AG08395 (cell line): ENCODE measurements around the gene WWP2.
"Not testable (repeated sequence)": the region's sequence is repeated elsewhere in the genome, so short reads cannot be mapped to it uniquely, and the experiment has no call there.

Source experiments
- DNase-seq: peaks from one replicate; pipeline ENCODE4 v3.0.0; 2012; ENCODE audit warnings: mixed read lengths, low spot score

Gene WWP2

DNA sequence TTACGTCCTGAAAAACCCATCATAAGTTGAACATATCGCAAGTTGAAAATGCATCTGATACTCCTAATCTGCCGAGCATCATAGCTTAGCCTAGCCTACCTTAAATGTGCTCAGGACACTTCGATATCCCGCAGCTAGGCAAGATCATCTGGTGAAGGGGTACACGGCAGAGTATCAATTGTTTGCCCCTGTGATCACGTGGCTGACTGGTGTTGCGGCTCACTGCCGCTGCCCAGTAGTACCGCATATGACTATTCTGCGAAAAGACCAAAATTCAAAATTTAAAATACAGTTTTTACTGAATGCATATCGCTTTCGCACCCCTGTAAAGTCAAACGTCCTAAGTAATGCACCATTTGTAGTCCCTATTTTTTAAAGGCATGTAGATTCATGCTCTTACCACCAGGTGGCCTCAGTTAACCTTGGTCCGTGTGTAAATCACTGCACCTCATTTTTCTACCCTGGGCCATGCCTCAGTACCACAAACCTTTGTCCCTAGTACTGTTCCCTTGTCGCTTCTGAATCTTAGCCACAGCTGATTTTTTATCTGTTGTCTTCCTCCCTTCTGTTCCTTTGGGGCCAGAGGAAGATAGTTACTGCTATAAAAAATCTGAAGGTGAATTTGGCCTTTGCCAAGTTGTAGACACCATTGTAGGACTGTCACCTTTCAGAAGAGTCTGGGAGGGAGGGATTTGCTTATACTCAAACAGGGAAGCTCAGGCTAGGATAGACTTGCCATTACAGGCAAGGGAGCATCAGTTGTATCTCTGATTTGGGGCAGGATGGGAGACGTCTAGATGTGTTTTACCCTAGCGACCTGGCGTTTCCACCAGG lies 34.4 kb downstream of the WWP2 start:
- peak; percentile 73 for DNase-seq

- DNase-seq, result no peak
Observed at GRCh38 chr16:69798466-69798865, 36.3 kb downstream of the WWP2 start.

DNA sequence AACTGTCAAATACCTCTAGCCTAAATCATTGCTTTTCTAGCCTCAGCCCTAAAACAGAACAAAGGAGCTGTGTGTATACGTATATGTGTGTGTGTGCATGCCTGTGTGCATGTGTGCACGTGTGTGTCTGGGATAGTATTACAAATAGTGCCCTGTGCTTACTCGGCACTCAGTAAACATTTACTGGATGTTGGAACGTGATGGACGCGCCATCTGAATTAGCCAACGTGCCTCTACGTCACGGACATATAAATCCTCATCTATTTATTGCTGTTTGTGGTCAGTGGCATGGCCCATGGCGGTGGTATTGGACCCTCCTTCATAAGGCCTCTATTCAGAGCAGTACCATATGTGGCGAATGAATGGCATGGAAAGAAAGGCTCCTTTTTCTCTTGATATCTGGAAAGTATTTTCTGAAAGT lies 37.5 kb downstream of the WWP2 start:
- DNase-seq, result no peak

DNA sequence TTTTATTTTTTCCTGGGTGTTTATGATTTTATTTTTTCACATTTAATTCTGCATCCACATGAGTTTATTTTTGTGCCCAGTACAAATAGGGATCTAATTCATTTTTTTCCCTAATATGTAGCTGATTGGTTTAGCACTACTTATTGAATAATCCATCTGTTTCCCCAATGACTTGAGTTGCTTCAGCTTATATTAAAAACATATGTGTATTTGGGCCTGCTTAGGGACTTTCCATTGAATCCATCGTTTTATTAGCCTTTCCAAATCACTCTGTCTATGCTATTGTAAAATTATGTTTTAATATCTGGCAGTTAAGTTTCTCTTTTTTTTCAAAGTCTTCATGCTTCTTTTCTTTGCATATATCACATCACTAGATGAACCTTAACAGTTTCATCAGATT lies 42.2 kb downstream of the WWP2 start:
- DNase-seq, result no peak

DNA sequence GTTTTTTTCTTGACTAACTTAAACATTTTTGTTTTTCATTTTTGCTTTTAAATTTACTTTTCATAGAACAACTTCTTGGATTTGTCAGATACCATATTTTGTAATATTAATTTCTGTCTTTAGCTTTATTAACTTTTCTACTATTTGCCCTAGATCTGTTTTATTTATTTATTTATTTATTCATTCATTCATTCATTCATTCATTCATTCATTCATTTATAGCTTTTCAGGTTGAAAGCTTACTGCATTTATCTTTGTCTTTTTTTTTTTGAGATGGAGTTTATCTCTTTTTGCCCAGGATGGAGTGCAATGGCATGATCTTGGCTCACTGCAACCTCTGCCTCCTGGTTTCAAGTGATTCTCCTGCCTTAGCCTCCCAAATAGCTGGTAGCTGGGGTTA lies 44.6 kb downstream of the WWP2 start:
- not testable (repeated sequence) for DNase-seq

- no peak for DNase-seq
Observed at GRCh38 chr16:69812688-69813014, 50.5 kb downstream of the WWP2 start.

GRCh38 chr16:69814078-69814477 lies 51.9 kb downstream of the WWP2 start:
- DNase-seq, result no peak

GRCh38 chr16:69814561-69814960 lies 52.4 kb downstream of the WWP2 start:
- no peak for DNase-seq

GRCh38 chr16:69815216-69815883 lies 53.2 kb downstream of the WWP2 start:
- not testable (repeated sequence) for DNase-seq

- no peak for DNase-seq
Observed at GRCh38 chr16:69816996-69817395, 54.9 kb downstream of the WWP2 start.

GRCh38 chr16:69818891-69819545 lies 56.9 kb downstream of the WWP2 start:
- no peak for DNase-seq

DNA sequence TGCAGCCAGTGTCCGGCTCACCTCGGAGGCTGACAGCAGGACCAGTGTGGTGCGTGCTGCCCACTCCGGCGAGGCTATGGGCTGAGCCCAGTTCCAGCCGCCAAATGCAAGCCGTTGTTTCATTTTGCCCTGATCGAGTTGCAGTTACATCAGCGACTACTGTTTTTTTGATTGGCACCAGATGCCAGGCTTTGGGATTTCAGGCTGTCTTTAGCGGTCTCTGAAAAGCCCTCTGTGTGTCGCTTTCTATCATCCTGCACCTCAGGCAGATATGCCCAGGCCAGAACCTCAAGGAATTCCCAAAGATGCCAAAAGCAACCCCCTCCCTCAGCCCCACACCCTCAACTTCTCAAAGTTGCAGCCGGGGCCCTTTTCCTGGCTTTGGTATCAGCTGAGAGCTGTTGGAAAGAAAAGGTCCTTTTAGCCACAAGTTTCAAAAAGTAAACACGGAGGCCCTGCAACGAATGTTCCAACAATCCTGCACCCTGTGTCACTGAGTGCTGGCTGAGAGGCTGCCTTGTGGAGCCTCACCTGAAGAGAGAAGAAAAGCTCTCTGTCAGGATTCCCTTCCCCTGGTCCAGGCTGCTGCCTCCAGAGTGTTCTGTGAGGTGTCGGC lies 58.9 kb downstream of the WWP2 start:
- peak; percentile 82 for DNase-seq

DNA sequence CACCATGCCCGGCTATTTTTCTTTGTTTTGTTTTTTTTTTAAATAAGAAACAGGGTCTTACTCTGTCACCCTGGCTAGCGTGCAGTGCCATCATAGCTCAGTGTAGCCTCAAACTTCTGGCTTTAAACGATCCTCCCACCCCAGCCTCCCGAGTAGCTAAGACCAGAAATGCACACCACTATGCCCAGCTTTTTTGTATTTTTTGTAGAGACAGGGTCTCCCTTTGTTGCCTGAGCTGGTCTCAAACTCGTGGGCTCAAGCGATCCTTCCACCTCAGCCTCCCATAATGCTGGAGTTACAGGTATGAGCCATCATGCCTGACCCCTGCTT lies 59.7 kb downstream of the WWP2 start:
- DNase-seq, result no peak

GRCh38 chr16:69822174-69822935 lies 60.2 kb downstream of the WWP2 start:
- no peak for DNase-seq

DNA sequence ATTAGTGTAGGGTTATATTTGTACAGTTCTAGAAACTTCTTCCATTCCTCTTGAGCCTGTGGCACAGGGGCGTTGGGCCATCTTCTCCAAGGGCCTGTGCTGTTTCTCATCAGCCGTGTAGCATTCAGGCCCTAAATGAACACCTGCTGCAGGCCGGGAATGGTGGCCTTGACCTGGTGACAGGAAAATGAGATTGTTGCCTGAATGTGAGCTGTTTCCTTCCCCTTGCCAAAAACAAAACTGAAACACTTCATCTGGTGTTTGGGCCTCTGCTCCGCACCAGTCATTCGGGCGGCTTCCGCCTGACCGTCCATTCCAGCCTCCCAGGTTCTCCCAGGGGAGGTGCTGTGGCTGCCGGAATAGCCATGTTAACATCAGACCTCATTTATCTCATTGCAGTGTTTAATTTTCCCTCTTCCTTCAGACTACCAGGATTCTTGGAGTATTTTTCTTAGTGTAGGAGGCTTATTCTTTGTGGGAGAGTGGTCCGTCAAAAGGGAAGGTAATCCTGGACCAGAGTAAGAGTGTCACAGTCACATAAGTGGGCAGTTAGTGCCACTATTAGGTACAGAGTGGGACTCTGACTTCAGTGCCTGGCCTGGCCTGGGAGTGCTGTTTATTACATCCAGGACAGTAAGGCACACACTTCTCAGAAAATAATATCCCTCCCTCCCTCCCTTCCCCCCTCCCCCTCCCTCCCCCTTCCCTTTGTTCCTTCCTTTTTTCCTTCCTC lies 61.9 kb downstream of the WWP2 start:
- DNase-seq, result no peak

DNA sequence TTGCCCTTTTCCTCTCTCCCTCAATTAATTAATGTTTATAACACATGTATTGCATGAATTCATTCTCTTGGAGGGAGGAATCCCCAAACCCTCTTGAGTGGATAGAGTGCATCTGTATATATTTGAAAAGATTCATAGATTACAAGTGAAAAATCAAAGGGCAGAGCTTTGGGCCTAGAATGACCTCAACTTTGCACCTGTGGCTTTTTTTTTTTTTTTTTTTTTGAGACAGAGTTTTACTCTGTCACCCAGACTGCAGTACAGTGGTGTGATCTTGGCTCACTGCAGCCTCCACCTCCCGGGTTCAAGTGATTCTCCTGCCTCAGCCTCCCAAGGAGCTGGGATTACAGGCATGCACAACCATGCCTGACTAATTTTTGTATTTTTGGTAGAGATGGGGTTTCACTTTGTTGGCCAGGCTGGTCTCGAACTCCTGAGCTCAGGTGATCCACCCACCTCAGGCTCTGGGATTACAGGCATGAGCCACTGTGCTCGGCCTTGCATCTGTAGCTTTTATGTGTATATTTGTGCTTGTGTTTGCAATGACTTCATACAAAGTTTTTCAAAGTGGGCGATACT lies 62.5 kb downstream of the WWP2 start:
- not testable (repeated sequence) for DNase-seq

DNA sequence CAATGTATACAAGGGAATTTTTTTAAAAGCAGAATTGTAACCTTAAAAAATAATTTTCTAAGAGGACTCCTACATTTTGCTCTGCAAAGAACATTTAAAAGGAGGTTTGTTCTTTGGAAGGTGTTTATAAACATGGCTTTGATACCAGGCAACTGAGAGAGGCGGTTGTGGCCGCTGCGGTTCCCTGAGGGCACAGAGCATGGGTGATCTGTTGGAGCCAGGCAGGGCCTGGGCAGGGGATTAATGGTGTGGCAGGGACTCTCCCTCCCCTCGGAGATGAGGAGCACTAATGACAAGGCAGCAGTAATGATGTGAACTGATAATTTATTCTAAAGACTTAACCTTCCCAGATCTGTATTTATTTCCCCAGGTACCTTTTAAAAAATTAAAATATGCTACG lies 65.4 kb downstream of the WWP2 start:
- DNase-seq, result no peak

DNA sequence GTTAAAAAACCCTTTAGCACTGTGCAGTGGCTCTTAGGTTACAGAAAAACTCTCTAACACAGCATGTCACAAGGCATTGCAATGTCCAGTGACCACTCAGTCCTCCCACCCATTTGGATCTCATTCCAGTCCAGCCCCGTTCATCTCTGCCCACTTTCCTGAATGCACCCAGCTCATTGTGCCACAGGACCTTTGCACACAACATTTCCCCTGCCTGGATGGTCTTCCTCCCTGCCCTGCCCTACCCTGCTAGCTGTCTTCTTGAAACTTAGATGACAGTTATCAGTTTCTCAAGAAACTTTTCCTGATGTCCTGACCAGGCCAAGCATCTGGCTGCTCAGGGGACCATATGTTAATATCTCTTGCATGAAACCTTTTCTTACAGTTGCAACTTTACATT lies 67.2 kb downstream of the WWP2 start:
- DNase-seq, result no peak

- no peak for DNase-seq
Observed at GRCh38 chr16:69830146-69830533, 68.0 kb downstream of the WWP2 start.

DNA sequence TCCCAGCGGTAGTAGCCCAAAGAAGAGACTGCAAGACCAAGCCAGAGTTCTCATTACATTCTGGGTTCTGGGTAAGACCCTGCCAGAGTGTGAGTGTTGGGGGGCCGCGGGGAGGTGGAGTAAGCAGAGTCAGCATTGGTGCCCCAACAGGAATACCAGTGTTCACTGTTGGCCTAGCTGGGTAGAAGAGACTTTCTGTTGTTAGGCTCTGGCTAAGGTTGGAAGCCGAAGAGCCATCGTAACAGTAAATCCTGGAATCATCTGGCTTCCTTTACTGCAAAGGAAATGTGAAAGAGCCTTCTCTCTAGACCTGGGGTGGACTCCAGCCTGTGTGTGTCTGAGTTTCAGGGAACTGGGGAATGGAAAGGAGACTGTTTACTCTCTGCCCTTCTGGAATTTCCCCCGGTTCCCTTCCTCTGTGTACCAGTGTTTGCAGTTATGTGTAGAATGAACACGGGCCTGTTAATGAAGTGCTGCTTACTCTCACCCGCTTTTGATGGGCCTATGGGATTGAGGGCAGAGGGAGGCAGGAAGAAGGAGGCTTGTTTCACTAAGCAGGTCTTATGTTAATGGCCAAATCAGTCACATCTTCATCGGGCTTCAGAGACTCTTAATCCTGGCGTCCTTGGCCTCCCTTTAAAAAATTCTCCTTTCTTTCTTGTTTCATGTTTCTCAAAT lies 68.5 kb downstream of the WWP2 start:
- DNase-seq, result no peak
